OCI-LY7 (cell line): ENCODE results near the gene COLEC12. TPM values are rescaled to one million over a fixed set of nuclear protein-coding genes. Genes with fewer than 3 reads are reported as not detected.

Experiments
- BruUV-seq: library from RNA; stranded (reverse); fragments of 400-500 nt; replicated peaks from 2 replicates; lab custom pipeline; 2021; lab: Mats Ljungman, UMichigan
- CTCF ChIA-PET: fragments of 300-600 bp; sonication (Branson Sonifier 250); formaldehyde crosslinking; loops from one replicate; lab custom pipeline; 2022; ENCODE audit warnings: antibody characterized with exemption; ENCODE audit not compliant: unreplicated experiment; lab: Charles Lee
- POLR2A ChIA-PET: fragments of 300-600 bp; sonication (Branson Sonifier 250); formaldehyde crosslinking; loops from one replicate; lab custom pipeline; 2022; ENCODE audit warnings: antibody characterized with exemption; lab: Charles Lee
- DNase-seq: peaks from one replicate; pipeline ENCODE4 v3.0.0-alpha.2; 2015; ENCODE audit warnings: low spot score
- H2AFZ ChIP-seq: fragments of 200-600 bp; sonication (generic), shearing (Covaris generic); 2 replicates; pipeline ENCODE4 v1.6.1; 2014; ENCODE audit warnings: mild to moderate bottlenecking, antibody characterized with exemption, low read length, moderate library complexity
- H3K27ac ChIP-seq: fragments of 200-600 bp; sonication (generic); 2 replicates; pipeline ENCODE4 v1.5.1; 2014; ENCODE audit warnings: mixed run types, low read depth, mild to moderate bottlenecking, moderate library complexity, low read length, inconsistent platforms; ENCODE audit not compliant: poor library complexity, severe bottlenecking
- H3K36me3 ChIP-seq: fragments of 200-600 bp; sonication (generic); 2 replicates; pipeline ENCODE4 v1.6.1; 2014; ENCODE audit warnings: mild to moderate bottlenecking, antibody characterized with exemption, low read length, moderate library complexity, mixed read lengths; ENCODE audit not compliant: insufficient read depth
- H3K4me1 ChIP-seq: fragments of 200-600 bp; sonication (generic); 2 replicates; pipeline ENCODE4 v1.5.1; 2014; ENCODE audit warnings: mild to moderate bottlenecking, low read length; ENCODE audit not compliant: insufficient read depth, poor library complexity, severe bottlenecking
- H3K4me2 ChIP-seq: fragments of 200-600 bp; sonication (generic); 2 replicates; pipeline ENCODE4 v1.6.1; 2014; ENCODE audit warnings: mild to moderate bottlenecking, low read length
- H3K4me3 ChIP-seq: fragments of 200-600 bp; sonication (generic); 2 replicates; pipeline ENCODE4 v1.5.1; 2014; ENCODE audit warnings: mild to moderate bottlenecking, low read depth, low read length; ENCODE audit not compliant: poor library complexity, severe bottlenecking
- H3K79me2 ChIP-seq: fragments of 200-600 bp; sonication (generic); 2 replicates; pipeline ENCODE4 v1.6.1; 2016; ENCODE audit warnings: low read depth, mild to moderate bottlenecking, low read length, moderate library complexity, mixed read lengths; ENCODE audit not compliant: insufficient read depth
- H3K9me2 ChIP-seq: fragments of 200-600 bp; sonication (generic); 2 replicates; pipeline ENCODE4 v1.6.1; 2016; ENCODE audit warnings: mild to moderate bottlenecking, low read length, mixed read lengths; ENCODE audit not compliant: insufficient read depth
- H3K9me3 ChIP-seq: fragments of 200-600 bp; sonication (generic); 2 replicates; pipeline ENCODE4 v1.6.1; 2014; ENCODE audit warnings: mild to moderate bottlenecking, mixed run types, low read length, mixed read lengths
- H4K20me1 ChIP-seq: fragments of 200-600 bp; sonication (generic); 2 replicates; pipeline ENCODE4 v1.6.1; 2014; ENCODE audit warnings: mild to moderate bottlenecking, antibody characterized with exemption, low read length, moderate library complexity, mixed read lengths; ENCODE audit not compliant: insufficient read depth
- CTCF ChIP-seq: fragments of 200-600 bp; sonication (generic); conservative IDR thresholded peaks from 2 replicates; pipeline ENCODE4 v1.5.1; 2014; ENCODE audit warnings: mild to moderate bottlenecking, antibody characterized with exemption, low read length, moderate library complexity, mixed read lengths
- EZH2phosphoT487 ChIP-seq: fragments of 200-600 bp; sonication (generic); IDR thresholded peaks from 2 replicates; pipeline ENCODE4 v1.6.1; 2018; ENCODE audit warnings: low read depth, borderline replicate concordance, mild to moderate bottlenecking, mixed run types, antibody characterized with exemption, low read length, moderate library complexity, mixed read lengths
- intact Hi-C: fragments of 100-400 bp; cut with micrococcal nuclease; formaldehyde crosslinking; loops from one replicate; pipeline ENCODE4 v1.10.0; 2022; ENCODE audit not compliant: unreplicated experiment
- total RNA-seq, 2 experiments: library from RNA; depleted of rRNA in 1 of 2; stranded (reverse); fragments of >200 nt in 1 of 2; shearing (Covaris generic) in 1 of 2; gene quantifications; 2 replicates each; pipeline ENCODE4 v1.2.3, GENCODE V29; 2014 to 2022

COLEC12 gene
- total RNA-seq, 2 experiments from 2014 or later: not detected

DNA sequence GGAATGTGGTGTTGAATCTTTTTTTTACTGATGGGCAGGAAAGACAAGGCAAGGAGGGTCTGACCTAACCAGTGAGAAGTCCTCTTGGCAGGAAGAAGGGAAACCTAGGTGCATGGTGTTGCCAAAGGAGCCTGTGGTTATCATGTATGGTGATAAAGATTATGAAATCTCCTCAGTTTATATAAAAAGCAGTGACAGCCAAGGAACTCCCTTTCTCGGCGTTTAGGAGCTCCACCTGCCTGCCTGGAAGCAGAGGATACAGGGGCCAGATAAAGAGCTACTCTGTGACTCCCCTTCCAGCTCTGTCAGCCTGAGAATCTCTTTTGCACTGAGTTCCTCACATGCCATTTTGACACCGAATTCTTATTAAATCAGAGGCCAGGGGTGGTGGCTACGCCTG lies 26.1 kb downstream of the COLEC12 start:
- DNase-seq: no peak
- Histone ChIP-seq H2AFZ (no peak overlapping the region), H3K4me3 (no peak overlapping the region), H3K9me3 (no peaks in the 10 kb centered on the region), H3K27ac (no peak overlapping the region), H3K79me2 (no peaks in the 10 kb centered on the region), H3K4me1 (no peaks in the 10 kb centered on the region), H3K4me2 (no peak overlapping the region), H3K36me3 (no peaks in the 10 kb centered on the region), H4K20me1 (no peaks in the 10 kb centered on the region), H3K9me2 (no peaks in the 10 kb centered on the region)
- no peak for TF ChIP-seq CTCF
- TF ChIP-seq EZH2phosphoT487: no peak
- no TSS peak for BruUV-seq
- CTCF ChIA-PET: no interaction called here
- POLR2A ChIA-PET: interaction anchor here (1.8 kb wide), 1 partner anchor 17 kb away, joined by 5 read pairs; no protein-coding TSS in a partner anchor
- intact Hi-C loops: no loop called here

DNA sequence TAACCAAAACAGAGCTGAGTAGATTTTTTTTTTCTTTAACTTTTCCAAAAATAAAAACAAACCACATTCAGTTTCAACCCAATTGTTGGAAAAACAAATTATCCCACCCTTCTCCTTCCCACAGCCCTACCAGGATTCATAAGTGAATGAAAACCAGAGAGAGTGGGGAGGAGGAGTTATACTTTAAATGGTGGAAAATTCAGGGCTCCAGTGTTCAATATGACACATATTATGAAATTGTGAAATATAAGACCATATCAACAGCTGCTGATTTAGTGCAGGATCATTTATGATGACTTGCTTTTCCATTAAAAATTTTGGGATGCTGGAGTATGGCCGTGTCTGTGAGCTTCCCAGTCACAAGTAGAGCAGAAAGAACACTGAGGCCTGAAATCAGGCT lies 26.7 kb downstream of the COLEC12 start:
- intact Hi-C loops: no loop called here
- Histone ChIP-seq H3K79me2 (no peaks in the 10 kb centered on the region), H2AFZ (no peak overlapping the region), H3K36me3 (no peaks in the 10 kb centered on the region), H3K9me3 (no peaks in the 10 kb centered on the region), H3K4me3 (no peak overlapping the region), H3K9me2 (no peaks in the 10 kb centered on the region), H4K20me1 (no peaks in the 10 kb centered on the region), H3K4me1 (no peaks in the 10 kb centered on the region), H3K27ac (no peak overlapping the region), H3K4me2 (no peak overlapping the region)
- DNase-seq: no peak
- ChIA-PET CTCF (no interaction called here), POLR2A (interaction anchor here (1.8 kb wide), 1 partner anchor 17 kb away, joined by 5 read pairs; no protein-coding TSS in a partner anchor)
- no TSS peak for BruUV-seq
- TF ChIP-seq EZH2phosphoT487: no peak
- TF ChIP-seq CTCF: no peak

DNA sequence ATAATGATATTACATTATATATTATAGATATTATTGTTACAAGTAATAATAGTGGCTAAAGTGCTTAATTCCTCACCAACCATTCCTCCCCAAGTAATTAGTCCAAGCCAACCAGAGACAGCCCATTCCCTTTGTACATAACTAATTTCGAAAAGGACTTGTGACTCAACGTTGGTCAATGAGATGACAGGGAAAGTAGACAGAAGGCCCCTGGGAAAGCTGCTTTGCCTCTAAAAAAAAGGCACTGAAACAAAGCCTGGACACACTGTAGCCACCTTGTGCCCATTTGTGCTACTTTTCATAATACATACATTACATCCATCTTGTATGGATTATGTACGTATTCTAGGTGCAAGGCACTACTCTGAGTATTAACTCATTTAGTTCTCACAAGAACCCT lies 28.8 kb downstream of the COLEC12 start:
- ChIA-PET CTCF (no interaction called here), POLR2A (no interaction called here)
- Histone ChIP-seq H3K9me2 (no peaks in the 10 kb centered on the region), H4K20me1 (no peaks in the 10 kb centered on the region), H3K4me2 (no peak overlapping the region), H2AFZ (no peak overlapping the region), H3K36me3 (no peaks in the 10 kb centered on the region), H3K79me2 (no peaks in the 10 kb centered on the region), H3K4me3 (no peak overlapping the region), H3K27ac (no peak overlapping the region), H3K9me3 (no peaks in the 10 kb centered on the region), H3K4me1 (no peaks in the 10 kb centered on the region)
- no peak for DNase-seq
- TF ChIP-seq EZH2phosphoT487 (no peak), CTCF (no peak)
- no TSS peak for BruUV-seq
- intact Hi-C loops: no loop called here
